AG04450 (cell line): Measurements from ENCODE around the gene MTCL3.

Experiments used
- CTCF ChIA-PET: fragments of 300-600, 350-600 bp; formaldehyde crosslinking; extraction: SDS; loops from one replicate; lab custom pipeline; 2022; ENCODE audit warnings: antibody characterized with exemption, inconsistent platforms; lab: Charles Lee
- POLR2A ChIA-PET: fragments of 350-600 bp; formaldehyde crosslinking; extraction: SDS; loops from one replicate; lab custom pipeline; 2021; ENCODE audit warnings: antibody characterized with exemption, inconsistent platforms; lab: Yijun Ruan, JAX
- DNase-seq: peaks from one replicate; pipeline ENCODE4 v3.0.0-alpha.2; 2011; ENCODE audit warnings: low read depth, low spot score
- H3K27ac ChIP-seq: one replicate; pipeline ENCODE4 v1.5.1; 2012; ENCODE audit warnings: low read depth, low read length, control low read depth
- H3K27me3 ChIP-seq: one replicate; pipeline ENCODE4 v1.6.0; 2012; ENCODE audit warnings: low read length; ENCODE audit not compliant: control insufficient read depth, insufficient read depth
- H3K4me3 ChIP-seq: 2 replicates; pipeline ENCODE4 v1.5.1; 2011; ENCODE audit warnings: mild to moderate bottlenecking, low read depth, low read length, control low read depth
- H3K9me3 ChIP-seq: 2 replicates; pipeline ENCODE4 v1.5.1; 2012; ENCODE audit warnings: low read length; ENCODE audit not compliant: control insufficient read depth, insufficient read depth
- TF ChIP-seq, protein P1 (sequence below): IDR thresholded peaks from 2 replicates; pipeline ENCODE4 v1.5.1; 2011; ENCODE audit warnings: low read depth, low read length, control low read depth, inconsistent platforms

The MTCL3 gene

GRCh38 chr6:127520066-127520465 lies 931 bp upstream of the MTCL3 start:
- no peaks in the 10 kb centered on the region for H3K27me3 ChIP-seq
- CTCF ChIA-PET = interaction anchor here (0.8 to 2.2 kb wide), 4 partner anchors 18 to 253 kb away, joined by 3 to 8 read pairs (median 6); partner anchors contain the start of gene RNF146
- DNase-seq = no peak
- no peaks in the 10 kb centered on the region; the same call in 1 of the 2 replicates for H3K9me3 ChIP-seq
- TF ChIP-seq, protein P1, sequence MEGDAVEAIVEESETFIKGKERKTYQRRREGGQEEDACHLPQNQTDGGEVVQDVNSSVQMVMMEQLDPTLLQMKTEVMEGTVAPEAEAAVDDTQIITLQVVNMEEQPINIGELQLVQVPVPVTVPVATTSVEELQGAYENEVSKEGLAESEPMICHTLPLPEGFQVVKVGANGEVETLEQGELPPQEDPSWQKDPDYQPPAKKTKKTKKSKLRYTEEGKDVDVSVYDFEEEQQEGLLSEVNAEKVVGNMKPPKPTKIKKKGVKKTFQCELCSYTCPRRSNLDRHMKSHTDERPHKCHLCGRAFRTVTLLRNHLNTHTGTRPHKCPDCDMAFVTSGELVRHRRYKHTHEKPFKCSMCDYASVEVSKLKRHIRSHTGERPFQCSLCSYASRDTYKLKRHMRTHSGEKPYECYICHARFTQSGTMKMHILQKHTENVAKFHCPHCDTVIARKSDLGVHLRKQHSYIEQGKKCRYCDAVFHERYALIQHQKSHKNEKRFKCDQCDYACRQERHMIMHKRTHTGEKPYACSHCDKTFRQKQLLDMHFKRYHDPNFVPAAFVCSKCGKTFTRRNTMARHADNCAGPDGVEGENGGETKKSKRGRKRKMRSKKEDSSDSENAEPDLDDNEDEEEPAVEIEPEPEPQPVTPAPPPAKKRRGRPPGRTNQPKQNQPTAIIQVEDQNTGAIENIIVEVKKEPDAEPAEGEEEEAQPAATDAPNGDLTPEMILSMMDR = no peak
- H3K27ac ChIP-seq = no peak overlapping the region
- POLR2A ChIA-PET = no interaction called here
- no peak overlapping the region for H3K4me3 ChIP-seq

GRCh38 chr6:127519469-127519785 lies 292 bp upstream of the MTCL3 start:
- Histone ChIP-seq H3K27me3 (no peaks in the 10 kb centered on the region), H3K9me3 (no peaks in the 10 kb centered on the region; the same call in 1 of the 2 replicates), H3K4me3 (peak overlapping the region; percentile 58), H3K27ac (peak overlapping the region; percentile 12)
- DNase-seq = no peak
- CTCF ChIA-PET = interaction anchor here (2.0 to 2.2 kb wide), 3 partner anchors 19 to 253 kb away, joined by 5 to 8 read pairs (median 7); partner anchors contain the start of gene RNF146
- POLR2A ChIA-PET = no interaction called here
- TF ChIP-seq, protein P1 = no peak

- no peak overlapping the region for H3K27ac ChIP-seq
- ChIA-PET POLR2A (no interaction called here), CTCF (interaction anchor here (0.6 to 3.9 kb wide), 3 partner anchors 22 to 252 kb away, joined by 3 to 42 read pairs (median 6); partner anchors contain the start of gene RNF146)
Observed at GRCh38 chr6:127518191-127518709, 885 bp downstream of the MTCL3 start.

DNA sequence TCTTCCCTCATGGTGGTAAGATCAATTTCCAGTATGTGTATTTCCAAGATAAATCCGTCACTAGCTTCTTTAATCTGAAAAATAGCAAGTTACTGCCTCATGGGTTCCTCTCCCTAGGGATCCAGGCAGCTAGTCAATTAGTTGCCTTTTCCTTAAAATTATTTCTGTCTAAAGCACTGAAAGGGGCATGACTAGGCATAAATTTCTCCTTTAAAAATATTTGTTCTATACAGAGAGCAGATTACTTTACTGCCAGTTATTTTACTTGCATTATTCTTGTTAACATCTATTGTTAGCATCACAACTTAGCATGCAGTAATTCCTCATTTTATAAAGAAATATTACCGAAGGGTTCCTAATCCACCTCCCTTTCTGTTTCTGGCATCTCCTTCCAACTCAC lies 1.4 kb downstream of the MTCL3 start:
- POLR2A ChIA-PET = no interaction called here
- CTCF ChIA-PET = interaction anchor here (0.6 to 4.3 kb wide), 14 partner anchors 19 to 327 kb away, joined by 3 to 56 read pairs (median 22); partner anchors contain the start of gene RNF146

More at GRCh38 chr6:127518191-127518709, 885 bp downstream of the MTCL3 start:
- TF ChIP-seq, protein P1 = no peak
- Histone ChIP-seq H3K27me3 (no peaks in the 10 kb centered on the region), H3K9me3 (no peaks in the 10 kb centered on the region; the same call in 1 of the 2 replicates), H3K4me3 (peak overlapping the region; percentile 58)
- DNase-seq = no peak

More for the DNA sequence above, 1.4 kb downstream of the MTCL3 start:
- Histone ChIP-seq H3K27me3 (no peaks in the 10 kb centered on the region), H3K9me3 (no peaks in the 10 kb centered on the region; the same call in 1 of the 2 replicates), H3K4me3 (peak overlapping the region; percentile 58), H3K27ac (no peak overlapping the region)
- no peak for DNase-seq
- TF ChIP-seq, protein P1 = no peak
